Activated CD4-positive, CD25-positive, alpha-beta regulatory T cell treated with anti-CD3 and anti-CD28 coated beads, Interleukin-2, amount 50 U/mL, for 16 hours (primary cell): ENCODE data around the gene KLLN.
"Not testable (repeated sequence)": the region's sequence is repeated elsewhere in the genome, so short reads cannot be mapped to it uniquely, and the experiment has no call there.

Source experiments
- DNase-seq: peaks from one replicate; pipeline ENCODE4 v3.0.0-alpha.2; 2020; ENCODE audit warnings: low read depth, low spot score

The KLLN gene

GRCh38 chr10:87842776-87843497 lies 20.4 kb downstream of the KLLN start:
- no peak for DNase-seq

DNA sequence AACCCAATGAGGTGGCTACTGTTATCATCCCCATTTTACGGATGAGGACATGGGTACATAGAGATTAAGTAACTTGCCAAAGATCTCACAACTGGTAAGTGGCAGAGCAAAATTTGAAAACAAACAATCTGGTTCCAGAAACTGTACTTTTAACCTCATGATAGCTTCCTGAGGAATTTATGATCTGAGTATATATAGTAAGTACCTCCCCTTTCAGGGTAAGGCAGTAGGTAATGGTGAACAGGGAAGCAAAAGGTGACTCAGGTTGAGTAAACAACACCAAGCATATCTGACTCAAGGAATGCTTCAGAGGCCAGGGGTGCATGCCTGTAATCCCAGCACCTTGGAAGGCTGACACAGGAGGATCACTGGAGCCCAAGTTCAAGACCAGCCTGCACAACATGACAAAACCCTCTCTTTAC lies 21.1 kb downstream of the KLLN start:
- no peak for DNase-seq

DNA sequence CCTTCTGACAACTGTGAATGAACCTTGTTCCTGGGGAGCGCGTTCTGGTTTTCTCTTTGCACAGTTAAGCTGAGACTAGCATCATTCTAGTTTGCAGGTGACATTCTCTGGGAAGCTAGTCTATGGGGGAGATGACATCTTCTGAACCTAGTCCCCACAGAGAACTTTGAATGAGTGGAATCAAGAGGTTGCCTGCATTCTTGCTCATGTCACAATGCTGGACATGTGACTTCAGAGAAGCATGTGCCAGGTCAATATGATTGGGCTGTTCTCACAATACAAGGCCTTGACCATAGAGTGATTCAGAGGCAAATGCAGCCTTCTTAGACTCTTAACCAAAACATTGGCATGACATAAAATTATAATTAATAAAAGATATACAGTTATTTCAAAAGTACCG lies 22.1 kb downstream of the KLLN start:
- no peak for DNase-seq

- no peak for DNase-seq
Observed at GRCh38 chr10:87838650-87839049, 24.7 kb downstream of the KLLN start.

- DNase-seq, result no peak
Observed at GRCh38 chr10:87837445-87837844, 25.9 kb downstream of the KLLN start.

DNA sequence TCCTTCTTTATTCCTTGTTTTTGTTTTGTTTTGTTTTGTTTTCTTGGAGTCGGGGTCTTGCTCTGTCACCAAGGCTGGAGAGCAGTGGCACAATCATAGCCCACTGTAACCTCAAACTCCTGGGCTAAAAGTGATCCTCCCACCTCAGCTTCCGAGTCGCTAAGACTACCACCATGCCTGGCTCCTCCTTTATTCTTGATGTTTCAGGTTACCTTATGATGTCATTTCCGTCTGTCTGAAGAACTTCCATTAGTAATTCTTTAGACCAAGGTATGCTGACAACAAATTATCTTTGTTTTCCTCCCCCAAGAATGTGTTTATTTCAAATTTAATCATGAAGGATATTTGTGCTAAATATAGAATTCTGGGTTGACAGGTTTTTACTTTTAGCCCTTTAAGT lies 27.2 kb downstream of the KLLN start:
- no peak for DNase-seq

DNA sequence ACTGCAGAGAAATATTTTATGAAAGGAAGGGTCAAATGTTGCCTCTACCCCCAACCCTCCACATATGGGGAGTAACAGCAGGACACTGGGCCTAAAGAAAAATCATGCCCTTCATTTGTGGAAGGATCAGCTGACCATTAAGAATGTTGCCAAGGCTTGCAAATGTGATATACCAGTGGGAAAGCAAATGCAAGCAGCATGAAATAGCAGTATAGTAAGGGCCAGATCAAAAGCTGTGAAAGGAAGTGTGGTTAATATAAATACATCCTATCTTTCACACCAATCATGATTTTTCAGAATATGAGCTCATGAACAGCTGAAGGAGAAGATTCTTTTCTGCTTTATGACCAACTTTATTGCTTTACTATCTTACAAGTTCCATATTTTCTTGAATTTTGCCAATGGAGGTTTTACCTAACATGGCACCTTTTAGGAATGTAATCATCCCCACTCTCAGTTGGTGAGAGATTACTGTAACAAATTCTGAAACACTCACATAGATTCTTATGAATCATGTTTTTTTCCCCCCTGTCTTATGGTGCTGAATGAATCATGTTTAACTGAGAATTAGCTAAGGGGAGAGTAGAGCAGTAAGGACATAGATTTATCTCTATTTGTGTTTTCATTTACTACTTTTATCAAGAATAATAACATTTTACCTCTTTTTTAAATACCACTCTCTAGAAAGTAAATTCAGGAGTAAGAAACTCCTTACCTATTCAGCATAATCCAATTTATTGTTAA lies 33.2 kb downstream of the KLLN start:
- DNase-seq, result no peak

GRCh38 chr10:87829051-87829450 lies 34.3 kb downstream of the KLLN start:
- DNase-seq, result not testable (repeated sequence)

- DNase-seq, result no peak
Observed at GRCh38 chr10:87827681-87828080, 35.7 kb downstream of the KLLN start.

DNA sequence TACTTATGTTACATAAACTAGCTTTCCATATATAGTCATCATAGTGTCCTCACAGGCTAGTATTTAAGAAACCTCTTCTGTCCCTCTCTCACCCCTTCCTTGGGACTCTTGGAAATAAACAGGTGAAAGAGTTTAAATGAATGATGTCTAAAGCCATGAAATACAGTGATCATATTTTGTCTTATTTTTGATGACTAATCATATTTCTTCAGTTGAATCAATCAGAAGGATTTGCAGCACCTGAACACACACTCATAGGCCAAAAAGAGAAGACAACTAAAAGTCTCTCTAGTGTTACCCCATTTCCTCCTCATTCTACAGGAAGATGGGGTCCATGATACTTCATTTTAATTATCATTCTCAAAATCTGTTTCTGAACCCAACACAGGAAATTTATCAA lies 36.7 kb downstream of the KLLN start:
- DNase-seq, result no peak

DNA sequence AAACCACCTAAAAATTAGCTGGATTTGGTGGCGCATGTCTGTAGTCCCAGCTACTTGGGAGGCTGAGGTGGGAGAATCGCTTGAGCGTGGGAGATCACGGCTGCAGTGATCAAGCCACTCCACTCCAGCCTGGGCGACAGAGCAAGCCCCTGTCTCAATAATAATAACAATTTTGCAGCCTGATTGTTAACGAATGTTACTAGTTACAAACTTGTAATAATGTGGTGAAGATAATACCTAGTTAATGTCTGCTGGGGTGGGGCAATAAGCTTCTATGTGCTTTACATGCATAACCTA lies 44.1 kb downstream of the KLLN start:
- no peak for DNase-seq

DNA sequence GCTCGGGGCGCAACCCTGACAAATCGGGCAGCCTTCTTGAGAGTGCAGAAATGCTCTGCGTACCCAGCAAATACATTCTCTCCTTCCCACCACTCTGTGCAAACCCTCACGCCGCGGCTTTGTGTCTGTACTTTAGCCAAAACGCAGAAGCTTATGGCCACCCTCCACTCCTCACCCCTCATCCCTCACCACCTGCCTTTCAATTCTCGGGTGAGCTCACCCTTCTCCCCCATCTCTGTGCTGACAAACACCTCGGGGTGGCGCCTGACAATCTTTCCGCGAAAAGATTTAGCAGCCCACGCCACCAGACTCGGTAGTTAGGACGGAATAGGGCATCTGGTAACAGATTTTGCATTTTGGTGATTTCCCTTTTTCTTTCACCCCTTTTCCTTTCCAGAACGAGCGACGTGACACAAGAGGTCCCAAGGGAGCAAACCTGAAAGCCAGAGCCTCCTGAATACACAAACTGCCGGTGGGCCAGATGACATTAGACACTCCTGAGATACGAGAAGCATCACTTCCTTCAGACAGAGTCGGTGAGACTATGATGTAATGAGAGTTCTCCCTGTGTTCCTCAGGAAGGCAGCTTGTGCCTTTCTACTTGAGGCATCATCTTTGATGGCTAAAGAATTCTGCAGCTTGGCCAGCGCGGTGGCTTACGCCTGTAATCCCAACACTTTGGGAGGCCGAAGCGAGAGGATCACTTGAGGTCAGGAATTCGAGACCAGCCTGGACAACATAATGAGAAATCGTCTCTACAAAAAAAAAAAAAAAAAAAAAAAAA lies 44.6 kb downstream of the KLLN start:
- peak; percentile 48 for DNase-seq

GRCh38 chr10:87817609-87818504 lies 45.5 kb downstream of the KLLN start, which contains the start of gene ATAD1:
TSS of gene ATAD1 (minus strand) at chr10:87818226. CDS start at chr10:87814599, 3,627 bp downstream.
- DNase-seq, result peak; percentile 76

- DNase-seq, result no peak
Observed at GRCh38 chr10:87816898-87817608, 46.3 kb downstream of the KLLN start.

GRCh38 chr10:87816163-87816897 lies 47.0 kb downstream of the KLLN start:
- DNase-seq, result no peak
